Neural progenitor cell (in vitro differentiated cells): Measurements from ENCODE around the gene WIZ.

Experiments used
- EZH2 ChIP-seq: fragments of 200-600 bp; sonication (generic); IDR thresholded peaks from 2 replicates; pipeline ENCODE4 v1.6.1; 2017; ENCODE audit warnings: antibody characterized with exemption, mild to moderate bottlenecking, moderate library complexity
- EZH2phosphoT487 ChIP-seq: fragments of 200-600 bp; sonication (generic); IDR thresholded peaks from 2 replicates; pipeline ENCODE4 v1.6.1; 2017; ENCODE audit warnings: antibody characterized with exemption
- TF ChIP-seq, protein P1 (sequence below): fragments of 200-600 bp; sonication (generic); IDR thresholded peaks from 2 replicates; pipeline ENCODE4 v1.5.1; 2017; ENCODE audit warnings: antibody characterized with exemption, mild to moderate bottlenecking

DNA sequence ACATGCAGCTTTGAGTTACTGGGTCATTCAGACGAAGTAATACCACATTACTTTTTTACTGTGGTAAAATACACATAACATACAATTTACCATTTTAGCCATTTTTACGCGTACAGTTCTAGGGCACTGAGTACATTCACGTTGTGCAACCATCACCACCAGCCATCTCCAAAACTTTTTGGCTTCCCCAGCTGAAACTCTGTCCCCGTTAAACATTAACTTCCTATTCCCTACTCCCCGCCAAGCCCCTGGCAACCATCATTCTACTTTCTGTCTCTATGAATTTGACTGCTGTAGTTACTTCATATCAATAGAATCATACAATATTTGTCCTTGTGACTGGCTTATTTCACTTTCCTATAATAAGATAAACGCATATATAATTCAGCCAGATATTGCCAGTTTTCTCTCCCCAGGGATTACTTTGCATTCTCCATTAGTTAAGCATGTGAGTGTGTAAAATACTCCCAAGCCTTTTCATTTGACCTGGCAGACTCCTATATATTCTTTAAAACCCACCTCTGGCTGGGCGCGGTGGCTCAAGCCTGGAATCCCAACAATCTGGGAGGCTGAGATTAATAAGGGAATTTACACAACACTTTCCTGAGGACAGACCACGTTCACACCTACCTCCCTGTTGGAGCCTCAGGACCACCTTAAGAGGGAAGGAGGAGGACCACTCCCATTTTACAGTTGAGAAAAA lies 48.6 kb upstream of the WIZ start:
- TF ChIP-seq, protein P1, sequence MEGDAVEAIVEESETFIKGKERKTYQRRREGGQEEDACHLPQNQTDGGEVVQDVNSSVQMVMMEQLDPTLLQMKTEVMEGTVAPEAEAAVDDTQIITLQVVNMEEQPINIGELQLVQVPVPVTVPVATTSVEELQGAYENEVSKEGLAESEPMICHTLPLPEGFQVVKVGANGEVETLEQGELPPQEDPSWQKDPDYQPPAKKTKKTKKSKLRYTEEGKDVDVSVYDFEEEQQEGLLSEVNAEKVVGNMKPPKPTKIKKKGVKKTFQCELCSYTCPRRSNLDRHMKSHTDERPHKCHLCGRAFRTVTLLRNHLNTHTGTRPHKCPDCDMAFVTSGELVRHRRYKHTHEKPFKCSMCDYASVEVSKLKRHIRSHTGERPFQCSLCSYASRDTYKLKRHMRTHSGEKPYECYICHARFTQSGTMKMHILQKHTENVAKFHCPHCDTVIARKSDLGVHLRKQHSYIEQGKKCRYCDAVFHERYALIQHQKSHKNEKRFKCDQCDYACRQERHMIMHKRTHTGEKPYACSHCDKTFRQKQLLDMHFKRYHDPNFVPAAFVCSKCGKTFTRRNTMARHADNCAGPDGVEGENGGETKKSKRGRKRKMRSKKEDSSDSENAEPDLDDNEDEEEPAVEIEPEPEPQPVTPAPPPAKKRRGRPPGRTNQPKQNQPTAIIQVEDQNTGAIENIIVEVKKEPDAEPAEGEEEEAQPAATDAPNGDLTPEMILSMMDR: no peak
- TF ChIP-seq EZH2 (no peak), EZH2phosphoT487 (no peak)
